Ectodermal cell (in vitro differentiated cells): ENCODE data around the gene AJAP1. TPM values are rescaled to one million over a fixed set of nuclear protein-coding genes. Genes with fewer than 3 reads are reported as not detected.

Source experiments
- H3K27ac ChIP-seq: 2 replicates; pipeline ENCODE4 v1.7.0; 2013; ENCODE audit warnings: mild to moderate bottlenecking, low read depth, low read length; ENCODE audit not compliant: insufficient read depth, poor library complexity, severe bottlenecking
- H3K27me3 ChIP-seq: 2 replicates; pipeline ENCODE4 v1.7.0; 2013; ENCODE audit warnings: mild to moderate bottlenecking, low read length; ENCODE audit not compliant: insufficient read depth, control insufficient read depth, poor library complexity, severe bottlenecking
- H3K36me3 ChIP-seq: one replicate; pipeline ENCODE4 v1.7.0; 2013; ENCODE audit warnings: low read length; ENCODE audit not compliant: control insufficient read depth, insufficient read depth
- H3K4me1 ChIP-seq: one replicate; pipeline ENCODE4 v1.7.0; 2013; ENCODE audit warnings: low read length; ENCODE audit not compliant: control insufficient read depth, insufficient read depth
- H3K4me3 ChIP-seq: 2 replicates; pipeline ENCODE4 v1.7.0; 2013; ENCODE audit warnings: low read depth, low read length, control low read depth; ENCODE audit not compliant: insufficient read depth
- H3K9me3 ChIP-seq: 2 replicates; pipeline ENCODE4 v1.7.0; 2013; ENCODE audit warnings: mild to moderate bottlenecking, low read length, moderate library complexity; ENCODE audit not compliant: control insufficient read depth
- WGBS, 2 experiments: methylation state at CpG; one replicate each; pipeline ENCODE4 v1.1.7; 2013; ENCODE audit warnings: missing lambda C conversion rate in 2 of 2; 5-methylcytosine and 5-hydroxymethylcytosine counted together
- polyA plus RNA-seq, 4 experiments: library from polyadenylated mRNA; stranded (reverse); fragments of 50-300 nt; gene quantifications; one replicate each; pipeline ENCODE4 v1.2.3, GENCODE V29; 2013

Gene AJAP1, protein sequence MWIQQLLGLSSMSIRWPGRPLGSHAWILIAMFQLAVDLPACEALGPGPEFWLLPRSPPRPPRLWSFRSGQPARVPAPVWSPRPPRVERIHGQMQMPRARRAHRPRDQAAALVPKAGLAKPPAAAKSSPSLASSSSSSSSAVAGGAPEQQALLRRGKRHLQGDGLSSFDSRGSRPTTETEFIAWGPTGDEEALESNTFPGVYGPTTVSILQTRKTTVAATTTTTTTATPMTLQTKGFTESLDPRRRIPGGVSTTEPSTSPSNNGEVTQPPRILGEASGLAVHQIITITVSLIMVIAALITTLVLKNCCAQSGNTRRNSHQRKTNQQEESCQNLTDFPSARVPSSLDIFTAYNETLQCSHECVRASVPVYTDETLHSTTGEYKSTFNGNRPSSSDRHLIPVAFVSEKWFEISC
- polyA plus RNA-seq (2013, experiment 1 of 4): 1.2 TPM
- 0.53 TPM for polyA plus RNA-seq (2013, experiment 2 of 4)
- polyA plus RNA-seq (2013, experiment 3 of 4): 1.3 TPM
- polyA plus RNA-seq (2013, experiment 4 of 4): 1.0 TPM

- H3K4me3 ChIP-seq: peak within 1 kb of the TSS; percentile 34
Observed at GRCh38 chr1:4653796-4654725, at the start of gene AJAP1. TSS of gene AJAP1 (plus strand) at chr1:4654609. CDS start at chr1:4655426, 817 bp downstream.

GRCh38 chr1:4605158-4605557 is 49.3 kb upstream of the AJAP1 start:
- Histone ChIP-seq H3K36me3 (no peaks in the 10 kb centered on the region), H3K27me3 (no peaks in the 10 kb centered on the region), H3K4me1 (peaks cover 21% of the 10 kb centered on the region), H3K27ac (no peak overlapping the region), H3K4me3 (no peak overlapping the region), H3K9me3 (no peaks in the 10 kb centered on the region)
- 82 to 87% methylated on average over 6 of the region's 6 CpGs for WGBS, 2 experiments

More at GRCh38 chr1:4653796-4654725, at the start of gene AJAP1:
- H3K27ac ChIP-seq: no peak within 1 kb of the TSS
- H3K36me3 ChIP-seq: no peaks in the 10 kb centered on the region
- H3K9me3 ChIP-seq: no peaks in the 10 kb centered on the region
- peaks cover 24% of the 10 kb centered on the region for H3K4me1 ChIP-seq
- 1% methylated on average over 112 of the region's 112 CpGs for WGBS, 2 experiments
- peaks cover 70% of the 10 kb centered on the region for H3K27me3 ChIP-seq

DNA sequence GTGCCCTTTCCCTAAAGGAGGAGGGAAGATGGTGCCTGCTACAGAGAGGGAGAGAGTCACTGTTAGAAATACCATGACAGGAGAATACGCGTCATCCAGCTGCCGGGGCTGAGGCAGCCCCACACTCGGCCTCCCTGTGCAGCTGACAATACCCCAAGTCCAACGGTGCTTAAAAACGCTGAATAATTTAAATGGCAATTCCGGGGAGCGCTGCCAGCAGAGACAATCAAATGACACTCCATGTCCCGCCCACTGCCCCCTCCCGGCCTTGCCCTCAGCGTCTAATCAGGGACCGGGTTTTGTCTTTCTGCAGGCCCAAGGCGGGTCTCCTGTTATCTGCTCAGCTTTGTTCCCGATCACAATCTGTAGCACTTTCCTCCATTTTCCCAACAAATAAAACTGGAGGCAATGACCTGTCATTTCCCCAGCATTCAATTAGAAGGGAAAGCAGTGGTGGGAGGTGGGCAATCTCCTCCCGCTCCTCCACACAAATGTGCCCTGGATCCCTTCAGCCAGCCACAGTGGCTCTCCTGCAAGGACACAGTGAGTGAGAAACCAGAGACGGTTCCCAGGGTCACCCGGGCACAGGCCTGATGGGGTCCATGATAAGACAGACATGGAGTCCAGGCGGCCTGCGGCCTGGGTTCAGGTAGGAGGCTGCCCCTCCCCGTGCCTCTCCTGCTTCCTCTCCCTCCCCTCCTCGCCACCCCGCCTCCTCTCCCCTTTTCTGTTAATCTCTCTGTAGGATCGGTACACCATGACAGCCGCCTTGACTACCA is 42.7 kb upstream of the AJAP1 start:
- H3K27ac ChIP-seq: no peak overlapping the region
- H3K27me3 ChIP-seq: no peaks in the 10 kb centered on the region
- H3K9me3 ChIP-seq: no peaks in the 10 kb centered on the region
- no peak overlapping the region for H3K4me3 ChIP-seq
- no peaks in the 10 kb centered on the region for H3K36me3 ChIP-seq
- no peaks in the 10 kb centered on the region for H3K4me1 ChIP-seq
- 85 to 89% methylated on average over 24 of the region's 24 CpGs for WGBS, 2 experiments

DNA sequence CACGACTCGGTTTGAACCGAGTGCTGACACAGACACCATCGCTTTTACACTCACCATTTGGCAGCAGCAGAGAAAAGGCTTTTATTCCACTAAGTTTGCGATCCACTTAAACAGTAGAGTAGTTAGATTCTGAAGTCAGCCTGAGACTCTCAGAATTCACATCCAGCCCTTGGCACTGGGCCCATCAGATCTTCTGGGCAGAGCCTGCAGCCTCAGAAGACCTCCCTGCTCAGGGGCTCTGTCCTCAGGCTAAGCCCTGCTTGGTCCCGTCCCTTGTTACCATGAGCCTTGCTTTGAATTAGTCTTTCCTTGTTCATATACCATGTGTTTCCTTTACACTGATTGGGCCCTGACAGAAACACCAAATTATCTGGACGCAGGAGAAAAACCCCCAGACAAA is 41.4 kb upstream of the AJAP1 start:
- Histone ChIP-seq H3K36me3 (no peaks in the 10 kb centered on the region), H3K4me1 (no peaks in the 10 kb centered on the region), H3K4me3 (no peak overlapping the region), H3K9me3 (no peaks in the 10 kb centered on the region), H3K27me3 (no peaks in the 10 kb centered on the region), H3K27ac (no peak overlapping the region)
- 94 to 95% methylated on average over 7 of the region's 7 CpGs for WGBS, 2 experiments

DNA sequence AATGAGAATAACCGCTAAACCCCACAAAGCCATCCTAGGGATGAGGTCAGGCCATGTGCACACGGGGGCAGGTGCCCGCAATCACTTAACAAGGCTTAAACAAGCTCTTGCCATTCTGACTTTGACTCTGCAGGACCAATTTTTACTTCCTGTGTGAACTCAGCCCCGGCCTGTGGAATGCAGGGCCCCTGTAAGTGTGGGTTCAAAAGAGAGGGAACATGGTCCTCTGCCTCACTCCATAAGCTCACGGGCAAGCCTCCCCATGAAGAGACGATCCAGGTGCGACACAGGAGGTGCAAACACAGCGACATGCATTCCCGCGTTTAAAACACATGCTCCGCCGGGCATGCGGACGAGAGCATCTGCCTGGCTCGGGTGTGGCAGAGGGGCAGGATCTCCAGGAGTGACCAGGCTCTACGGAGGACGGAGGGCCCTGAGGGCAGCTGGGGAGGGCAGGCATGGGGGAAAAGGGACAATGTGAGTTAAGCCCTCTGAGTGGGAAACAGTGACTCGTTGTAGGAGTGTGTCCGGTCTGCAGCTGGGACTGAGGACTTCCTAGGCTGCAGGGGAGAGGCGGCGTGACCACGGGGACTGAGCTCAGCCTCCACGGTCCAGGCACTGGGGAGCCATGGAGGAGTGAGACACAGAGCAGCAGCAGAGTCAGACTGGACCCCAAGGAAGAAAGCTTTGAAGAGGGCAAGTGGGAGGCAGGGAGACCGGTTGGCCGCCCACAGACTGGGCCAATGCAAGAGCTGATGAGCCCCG is 40.6 kb upstream of the AJAP1 start:
- no peak overlapping the region for H3K27ac ChIP-seq
- no peaks in the 10 kb centered on the region for H3K27me3 ChIP-seq
- WGBS, 2 experiments: 93% methylated on average over 26 of the region's 26 CpGs
- H3K4me1 ChIP-seq: no peaks in the 10 kb centered on the region
- no peaks in the 10 kb centered on the region for H3K9me3 ChIP-seq
- H3K4me3 ChIP-seq: no peak overlapping the region
- H3K36me3 ChIP-seq: no peaks in the 10 kb centered on the region

- H3K27me3 ChIP-seq: no peaks in the 10 kb centered on the region
- 85 to 87% methylated on average over 15 of the region's 15 CpGs for WGBS, 2 experiments
- H3K4me3 ChIP-seq: no peak overlapping the region
- H3K4me1 ChIP-seq: no peaks in the 10 kb centered on the region
- no peaks in the 10 kb centered on the region for H3K36me3 ChIP-seq
- H3K27ac ChIP-seq: no peak overlapping the region
- H3K9me3 ChIP-seq: no peaks in the 10 kb centered on the region
Observed at GRCh38 chr1:4614371-4615137, 39.9 kb upstream of the AJAP1 start.

DNA sequence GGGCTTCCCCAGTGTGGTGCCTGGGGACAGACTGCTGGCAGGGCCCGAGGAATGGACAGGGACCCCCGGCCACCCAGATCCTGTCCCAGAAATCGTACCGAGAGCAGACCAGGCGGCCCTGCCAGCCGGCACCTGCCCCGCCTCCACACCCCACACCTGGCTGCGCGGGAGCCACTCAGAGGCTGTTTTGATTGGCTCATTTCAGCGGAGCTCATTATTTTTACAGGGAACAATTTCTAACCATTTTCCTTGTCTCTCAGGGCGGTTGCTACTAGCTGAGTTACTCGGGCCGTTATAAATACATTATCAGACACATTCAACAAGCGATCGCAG is 39.3 kb upstream of the AJAP1 start:
- WGBS, 2 experiments: 93% methylated on average over 15 of the region's 15 CpGs

GRCh38 chr1:4615501-4615900 is 38.9 kb upstream of the AJAP1 start:
- H3K9me3 ChIP-seq: no peaks in the 10 kb centered on the region
- H3K4me1 ChIP-seq: no peaks in the 10 kb centered on the region
- H3K27me3 ChIP-seq: no peaks in the 10 kb centered on the region
- 93 to 95% methylated on average over 9 of the region's 9 CpGs for WGBS, 2 experiments
- H3K27ac ChIP-seq: no peak overlapping the region
- H3K4me3 ChIP-seq: no peak overlapping the region
- H3K36me3 ChIP-seq: no peaks in the 10 kb centered on the region

More for the DNA sequence above, 39.3 kb upstream of the AJAP1 start:
- Histone ChIP-seq H3K36me3 (no peaks in the 10 kb centered on the region), H3K9me3 (no peaks in the 10 kb centered on the region), H3K4me3 (no peak overlapping the region), H3K27me3 (no peaks in the 10 kb centered on the region), H3K4me1 (no peaks in the 10 kb centered on the region), H3K27ac (no peak overlapping the region)
